CD14-positive monocyte (primary cell): ENCODE data around the gene DHRS3. TPM values are rescaled to one million over a fixed set of nuclear protein-coding genes. Genes with fewer than 3 reads are reported as not detected.

Source experiments
- DNase-seq, 3 donors: peaks; one replicate each; pipeline ENCODE4 v3.0.0-alpha.2; 2011 to 2022
- H2AFZ ChIP-seq: 2 replicates; pipeline ENCODE4 v1.6.0; 2012; ENCODE audit warnings: mild to moderate bottlenecking, low read depth, low read length, inconsistent platforms; ENCODE audit not compliant: insufficient read depth, poor library complexity, severe bottlenecking
- H3K27ac ChIP-seq, 2 donors: 1 replicate in 1 of 2; 2 replicates in 1 of 2; pipeline ENCODE4 v1.5.1; 2012 to 2013; ENCODE audit warnings: low read length in 2 of 2, control low read depth in 1 of 2, inconsistent platforms in 1 of 2, low read depth in 1 of 2, mild to moderate bottlenecking in 1 of 2
- H3K27me3 ChIP-seq, 2 donors: one replicate each; pipeline versions ENCODE4 v1.6.0 to v1.6.1; 2011 to 2013; ENCODE audit warnings: low read length in 2 of 2; ENCODE audit not compliant: control insufficient read depth in 2 of 2, insufficient read depth in 2 of 2
- H3K36me3 ChIP-seq, 2 donors: replicated peaks in 1 of 2; 1 replicate in 1 of 2; 2 replicates in 1 of 2; pipeline versions ENCODE4 v1.5.1 to v1.6.1; 2012 to 2013; ENCODE audit warnings: low read length in 2 of 2, control low read depth in 1 of 2, inconsistent platforms in 1 of 2, mild to moderate bottlenecking in 1 of 2; ENCODE audit not compliant: insufficient read depth in 2 of 2, control insufficient read depth in 1 of 2
- H3K4me1 ChIP-seq, 2 donors: 1 replicate in 1 of 2; 2 replicates in 1 of 2; pipeline versions ENCODE4 v1.5.1 to v1.6.1; 2012 to 2013; ENCODE audit warnings: low read length in 2 of 2, control low read depth in 1 of 2, inconsistent platforms in 1 of 2, mild to moderate bottlenecking in 1 of 2, moderate library complexity in 1 of 2; ENCODE audit not compliant: insufficient read depth in 2 of 2, control insufficient read depth in 1 of 2
- H3K4me2 ChIP-seq: replicated peaks from 2 replicates; pipeline ENCODE3; 2012; ENCODE audit warnings: low read length, moderate library complexity, mild to moderate bottlenecking; ENCODE audit not compliant: poor library complexity, severe bottlenecking; ENCODE audit errors: extremely low read depth
- H3K4me3 ChIP-seq, 3 experiments: fragments of 200-600 bp in 1 of 3; sonication (generic) in 1 of 3; replicated peaks in 1 of 3; 1 replicate in 2 of 3; 2 replicates in 1 of 3; pipeline ENCODE4 v1.5.1; 2011 to 2013; ENCODE audit warnings: low read length in 3 of 3, mild to moderate bottlenecking in 3 of 3, control low read depth in 2 of 3, low read depth in 2 of 3, inconsistent platforms in 1 of 3, moderate library complexity in 1 of 3
- H3K79me2 ChIP-seq: 2 replicates; pipeline ENCODE4 v1.6.0; 2012; ENCODE audit warnings: mild to moderate bottlenecking, control low read depth, inconsistent platforms, low read length, moderate library complexity; ENCODE audit not compliant: insufficient read depth
- H3K9ac ChIP-seq: 2 replicates; pipeline ENCODE4 v1.6.0; 2017; ENCODE audit warnings: low read length, mild to moderate bottlenecking; ENCODE audit not compliant: insufficient read depth, poor library complexity, severe bottlenecking
- H3K9me3 ChIP-seq, 2 donors: replicated peaks in 1 of 2; 1 replicate in 1 of 2; 2 replicates in 1 of 2; pipeline versions ENCODE4 v1.5.1 to v1.6.1; 2012 to 2013; ENCODE audit warnings: low read length in 2 of 2, control low read depth in 1 of 2; ENCODE audit not compliant: control insufficient read depth in 1 of 2, insufficient read depth in 1 of 2
- H4K20me1 ChIP-seq: 2 replicates; pipeline ENCODE4 v1.6.0; 2012; ENCODE audit warnings: mild to moderate bottlenecking, low read length, control low read depth, moderate library complexity; ENCODE audit not compliant: insufficient read depth
- H3K27ac Mint-ChIP-seq, 7 donors: one replicate each; pipeline ENCODE4 v1.8.0; 2020; ENCODE audit warnings: mild to moderate bottlenecking in 7 of 7, mixed read lengths in 7 of 7, moderate library complexity in 6 of 7, inconsistent platforms in 2 of 7
- H3K27me3 Mint-ChIP-seq, 3 donors: one replicate each; pipeline ENCODE4 v1.8.0; 2021 to 2022; ENCODE audit warnings: low read depth in 3 of 3, mild to moderate bottlenecking in 3 of 3, mixed read lengths in 3 of 3, moderate library complexity in 3 of 3, inconsistent platforms in 1 of 3
- H3K36me3 Mint-ChIP-seq, 2 donors: one replicate each; pipeline ENCODE4 v1.8.0; 2020; ENCODE audit warnings: mixed read lengths in 2 of 2, inconsistent platforms in 1 of 2, mild to moderate bottlenecking in 1 of 2
- H3K4me1 Mint-ChIP-seq: one replicate; pipeline ENCODE4 v1.8.0; 2020; ENCODE audit warnings: mild to moderate bottlenecking, mixed read lengths
- H3K4me3 Mint-ChIP-seq, 2 donors: one replicate each; pipeline ENCODE4 v1.8.0; 2020; ENCODE audit warnings: mild to moderate bottlenecking in 2 of 2, mixed read lengths in 2 of 2, moderate library complexity in 1 of 2
- H3K9me3 Mint-ChIP-seq, 7 donors: one replicate each; pipeline ENCODE4 v1.8.0; 2020 to 2022; ENCODE audit warnings: mixed read lengths in 7 of 7, mild to moderate bottlenecking in 6 of 7, moderate library complexity in 6 of 7, inconsistent platforms in 2 of 7
- CTCF ChIP-seq: fragments of 200-600 bp; IDR thresholded peaks from one replicate; pipeline ENCODE4 v1.8.0; 2022; ENCODE audit warnings: antibody characterized with exemption, mild to moderate bottlenecking
- WGBS: methylation state at CpG from one replicate; pipeline ENCODE4 v1.1.5; 2013; ENCODE audit warnings: missing lambda C conversion rate; ENCODE audit not compliant: insufficient coverage; 5-methylcytosine and 5-hydroxymethylcytosine counted together
- intact Hi-C, 2 donors: fragments of 100-400 bp; cut with micrococcal nuclease; formaldehyde crosslinking; loops; one replicate each; pipeline versions ENCODE4 v1.15.0 to v1.15.1; 2023
- polyA plus RNA-seq, 3 donors: library from polyadenylated mRNA; depleted of rRNA in 1 of 3; unstranded in 2 of 3; stranded (reverse) in 1 of 3; fragments of 300-500 nt in 2 of 3; fragments of >200 nt in 1 of 3; fragmentation: Illumina TruSeq in 2 of 3; gene quantifications; 1 replicate in 2 of 3; 2 replicates in 1 of 3; pipeline ENCODE4 v1.2.3, GENCODE V29; 2012 to 2021

DHRS3 gene
- polyA plus RNA-seq, 3 donors = 0.23 to 0.59 (median 0.29) TPM

GRCh38 chr1:12608311-12608957 is 9.6 kb downstream of the DHRS3 start:
- H3K27me3 Mint-ChIP-seq = peaks cover 9 to 11% (median 10%) of the 10 kb centered on the region in 3 donors
- Histone ChIP-seq H3K4me2 (no peak overlapping the region), H3K9ac (no peak overlapping the region), H3K27ac (no peak overlapping the region), H3K36me3 (no peaks in the 10 kb centered on the region), H3K4me1 (peaks cover 17 to 18% of the 10 kb centered on the region in 2 donors), H3K79me2 (peaks cover 2% of the 10 kb centered on the region), H4K20me1 (no peaks in the 10 kb centered on the region), H2AFZ (no peak overlapping the region), H3K27me3 (no peaks in the 10 kb centered on the region), H3K9me3 (peaks cover 0 to 9% of the 10 kb centered on the region in 2 donors), H3K4me3 (no peak overlapping the region)
- intact Hi-C loops = no loop called here
- peaks cover 7 to 17% (median 10%) of the 10 kb centered on the region in 7 donors for H3K9me3 Mint-ChIP-seq
- H3K4me3 Mint-ChIP-seq = no peak overlapping the region
- 89% methylated on average over 4 of the region's 5 CpGs for WGBS
- no peak for TF ChIP-seq CTCF
- H3K27ac Mint-ChIP-seq = no peak overlapping the region
- no peak for DNase-seq
- H3K4me1 Mint-ChIP-seq = peaks cover 34% of the 10 kb centered on the region
- peaks cover 0 to 22% of the 10 kb centered on the region in 2 donors for H3K36me3 Mint-ChIP-seq

DNA sequence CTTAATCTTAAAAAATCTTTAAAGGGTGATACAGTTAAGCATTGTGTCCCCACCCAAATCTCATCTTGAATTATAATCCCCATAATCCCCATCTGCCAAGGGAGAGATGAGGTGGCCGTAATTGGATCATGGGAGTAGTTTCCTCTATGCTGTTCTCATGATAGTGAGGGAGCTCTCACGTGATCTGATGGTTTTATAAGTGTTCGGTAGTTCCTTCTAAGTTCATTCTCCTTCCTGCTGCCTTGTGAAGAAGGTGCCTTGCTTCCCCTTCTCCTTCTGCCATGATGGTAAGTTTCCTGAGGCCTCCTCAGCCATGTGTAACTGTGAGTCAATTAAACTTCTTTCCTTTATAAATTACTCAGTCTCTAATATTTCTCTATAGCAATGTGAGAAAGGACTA is 10.7 kb downstream of the DHRS3 start:
- Mint-ChIP-seq H3K27ac (peak overlapping the region in 3 of 7 donors; percentile 54 to 78 (median 77)), H3K4me1 (peaks cover 45% of the 10 kb centered on the region)
- intact Hi-C loops = no loop called here

More for the DNA sequence above, 10.7 kb downstream of the DHRS3 start:
- H3K9me3 ChIP-seq = peaks cover 0 to 9% of the 10 kb centered on the region in 2 donors
- no peaks in the 10 kb centered on the region for H3K27me3 ChIP-seq
- Mint-ChIP-seq H3K36me3 (peaks cover 0 to 17% of the 10 kb centered on the region in 2 donors), H3K9me3 (peaks cover 7 to 18% (median 10%) of the 10 kb centered on the region in 7 donors), H3K27me3 (peaks cover 7 to 17% (median 12%) of the 10 kb centered on the region in 3 donors), H3K4me3 (no peak overlapping the region)
- peak in 2 of 3 donors; percentile 44 to 57 for DNase-seq
- no peaks in the 10 kb centered on the region for H4K20me1 ChIP-seq
- no peak for TF ChIP-seq CTCF
- no peak overlapping the region for H3K9ac ChIP-seq
- H3K4me1 ChIP-seq = peaks cover 28 to 30% of the 10 kb centered on the region in 2 donors
- H3K36me3 ChIP-seq = no peaks in the 10 kb centered on the region
- H3K27ac ChIP-seq = no peak overlapping the region
- H3K4me3 ChIP-seq = no peak overlapping the region
- H3K79me2 ChIP-seq = no peaks in the 10 kb centered on the region
- WGBS = no CpG with 5 or more reads among the region's 3 CpGs
- H2AFZ ChIP-seq = no peak overlapping the region
- H3K4me2 ChIP-seq = no peak overlapping the region
